ENCODE measurements around the gene TUBGCP4. TPM values are rescaled to one million over a fixed set of nuclear protein-coding genes. Genes with fewer than 3 reads are reported as not detected.

Gene TUBGCP4
- total RNA-seq, 2 donors from 2014 or later: 18.8 to 36.0 TPM

DNA sequence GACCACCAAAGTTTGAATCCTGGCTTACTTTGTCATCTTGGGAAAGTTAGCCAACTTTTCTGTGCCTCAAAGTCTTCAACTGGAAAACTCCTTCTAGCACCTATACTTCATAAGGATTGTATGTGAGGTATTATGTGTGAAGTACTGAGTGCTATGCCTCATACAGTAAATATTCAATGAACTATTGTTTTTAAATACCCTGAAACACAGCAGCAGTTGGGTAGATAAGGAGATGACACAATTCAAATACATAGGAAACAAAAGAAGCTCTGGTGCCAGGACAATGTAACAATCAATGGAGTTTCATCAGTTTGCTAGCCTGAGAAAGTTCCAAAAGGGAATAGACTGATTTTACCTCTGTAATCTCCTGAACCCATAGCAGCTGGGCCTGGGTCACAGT, 43.3 kb downstream of the TUBGCP4 start:
- no peaks in the 10 kb centered on the region for H3K9me3 ChIP-seq
- H3K27me3 ChIP-seq (replicated peaks; ENCODE audit: insufficient read depth): no peaks in the 10 kb centered on the region
- DNase-seq (ENCODE audit: low spot score) (no peak), ATAC-seq (ENCODE audit: insufficient number of reproducible peaks, low FRiP score, low read depth) (no peak)
- no peaks in the 10 kb centered on the region for H3K4me1 ChIP-seq (ENCODE audit: control insufficient read depth in 1 of 2, low read depth in 2 of 2)
- no peak overlapping the region for H3K4me3 ChIP-seq
- H3K36me3 ChIP-seq: peaks cover 18% of the 10 kb centered on the region
- TF ChIP-seq CTCF (IDR thresholded peaks at IDR 0.05): no peak
- H3K27ac ChIP-seq: no peak overlapping the region

GRCh38 chr15:43420435-43420834, 49.5 kb downstream of the TUBGCP4 start:
- DNase-seq (ENCODE audit: low spot score) (no peak), ATAC-seq (ENCODE audit: insufficient number of reproducible peaks, low FRiP score, low read depth) (no peak)
- no peak overlapping the region for H3K27ac ChIP-seq
- peaks cover 8% of the 10 kb centered on the region for H3K36me3 ChIP-seq
- no peaks in the 10 kb centered on the region for H3K4me1 ChIP-seq (ENCODE audit: control insufficient read depth in 1 of 2, low read depth in 2 of 2)
- H3K27me3 ChIP-seq (replicated peaks; ENCODE audit: insufficient read depth): no peaks in the 10 kb centered on the region
- H3K9me3 ChIP-seq: no peaks in the 10 kb centered on the region
- TF ChIP-seq CTCF (IDR thresholded peaks at IDR 0.05): no peak
- H3K4me3 ChIP-seq: no peak overlapping the region

DNA sequence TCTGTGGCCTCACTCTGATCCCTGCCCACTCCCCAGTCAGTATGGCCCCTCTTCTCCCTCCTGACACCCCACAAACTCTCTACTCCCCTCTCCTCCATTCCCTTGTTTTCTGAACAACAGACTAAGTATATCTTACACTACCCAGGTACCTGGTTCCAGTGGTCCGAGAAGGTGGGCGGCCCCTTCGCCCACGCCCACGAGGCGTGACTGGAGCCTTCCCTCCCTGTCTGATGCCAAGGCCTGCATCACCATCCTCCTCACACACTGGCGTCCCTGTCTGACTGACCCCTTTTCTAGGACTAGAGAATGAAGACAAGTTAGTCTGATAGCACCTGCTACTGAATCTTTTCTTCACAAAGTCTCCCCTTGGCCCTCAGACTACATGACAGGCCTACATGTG, 50.0 kb downstream of the TUBGCP4 start:
- Histone ChIP-seq H3K4me3 (no peak overlapping the region), H3K4me1 (ENCODE audit: control insufficient read depth in 1 of 2, low read depth in 2 of 2) (no peaks in the 10 kb centered on the region), H3K36me3 (peaks cover 3% of the 10 kb centered on the region), H3K27me3 (replicated peaks; ENCODE audit: insufficient read depth) (no peaks in the 10 kb centered on the region), H3K9me3 (no peaks in the 10 kb centered on the region), H3K27ac (no peak overlapping the region)
- DNase-seq (ENCODE audit: low spot score): no peak
- no peak for ATAC-seq (ENCODE audit: insufficient number of reproducible peaks, low FRiP score, low read depth)
- TF ChIP-seq CTCF (IDR thresholded peaks at IDR 0.05): no peak

- Histone ChIP-seq H3K4me3 (no peak overlapping the region), H3K27me3 (replicated peaks; ENCODE audit: insufficient read depth) (no peaks in the 10 kb centered on the region), H3K36me3 (peaks cover 3% of the 10 kb centered on the region), H3K9me3 (no peaks in the 10 kb centered on the region), H3K27ac (no peak overlapping the region), H3K4me1 (ENCODE audit: control insufficient read depth in 1 of 2, low read depth in 2 of 2) (no peaks in the 10 kb centered on the region)
- ATAC-seq (ENCODE audit: insufficient number of reproducible peaks, low FRiP score, low read depth) (no peak), DNase-seq (ENCODE audit: low spot score) (no peak)
- no peak for TF ChIP-seq CTCF (IDR thresholded peaks at IDR 0.05)
Observed at GRCh38 chr15:43423793-43424192, 52.9 kb downstream of the TUBGCP4 start.

- Histone ChIP-seq H3K4me3 (no peak overlapping the region), H3K27ac (no peak overlapping the region), H3K27me3 (replicated peaks; ENCODE audit: insufficient read depth) (no peaks in the 10 kb centered on the region), H3K4me1 (ENCODE audit: control insufficient read depth in 1 of 2, low read depth in 2 of 2) (no peaks in the 10 kb centered on the region), H3K9me3 (no peaks in the 10 kb centered on the region), H3K36me3 (peaks cover 3% of the 10 kb centered on the region)
- ATAC-seq (ENCODE audit: insufficient number of reproducible peaks, low FRiP score, low read depth) (no peak), DNase-seq (ENCODE audit: low spot score) (no peak)
- TF ChIP-seq CTCF (IDR thresholded peaks at IDR 0.05): no peak
Observed at GRCh38 chr15:43429687-43430086, 58.8 kb downstream of the TUBGCP4 start.

All from thoracic aorta (tissue), 2 donors.